Trophoblast cell (in vitro differentiated cells and primary cell): ENCODE data around the gene FUBP3.

ENCODE experiments used
- DNase-seq, 2 donors: peaks; one replicate each; pipeline ENCODE4 v3.0.0-alpha.2; 2016
- H2AFZ ChIP-seq: 2 replicates; pipeline ENCODE4 v1.6.1; 2013; ENCODE audit warnings: low read length, moderate library complexity, mild to moderate bottlenecking; ENCODE audit not compliant: insufficient read depth, poor library complexity
- H2AK5ac ChIP-seq: 2 replicates; pipeline ENCODE4 v1.6.1; 2013; ENCODE audit warnings: mild to moderate bottlenecking, low read length
- H2BK120ac ChIP-seq: 2 replicates; pipeline ENCODE4 v1.6.1; 2013; ENCODE audit warnings: low read length, mild to moderate bottlenecking, moderate library complexity; ENCODE audit not compliant: insufficient read depth, poor library complexity
- H2BK12ac ChIP-seq: 2 replicates; pipeline ENCODE4 v1.6.1; 2013; ENCODE audit warnings: mild to moderate bottlenecking, low read length, moderate library complexity
- H2BK5ac ChIP-seq: 2 replicates; pipeline ENCODE4 v1.6.1; 2013; ENCODE audit warnings: low read length, low read depth, moderate library complexity, mild to moderate bottlenecking; ENCODE audit not compliant: poor library complexity
- H3K14ac ChIP-seq: 2 replicates; pipeline ENCODE4 v1.6.1; 2013; ENCODE audit warnings: mild to moderate bottlenecking, low read length
- H3K18ac ChIP-seq: 2 replicates; pipeline ENCODE4 v1.6.1; 2013; ENCODE audit warnings: mild to moderate bottlenecking, low read length
- H3K23ac ChIP-seq: 2 replicates; pipeline ENCODE4 v1.6.1; 2013; ENCODE audit warnings: low read length
- H3K27ac ChIP-seq: 2 replicates; pipeline ENCODE4 v1.5.1; 2013; ENCODE audit warnings: low read depth, mild to moderate bottlenecking, inconsistent platforms, low read length, moderate library complexity
- H3K27me3 ChIP-seq: 2 replicates; pipeline ENCODE4 v1.6.1; 2013; ENCODE audit warnings: inconsistent platforms, mild to moderate bottlenecking, low read length, moderate library complexity; ENCODE audit not compliant: insufficient read depth
- H3K36me3 ChIP-seq, 2 experiments: 1 replicate in 1 of 2; 2 replicates in 1 of 2; pipeline ENCODE4 v1.6.1; 2013; ENCODE audit warnings: low read length in 2 of 2, mild to moderate bottlenecking in 2 of 2, moderate library complexity in 1 of 2; ENCODE audit not compliant: insufficient read depth in 2 of 2, control insufficient read depth in 1 of 2
- H3K4ac ChIP-seq: 2 replicates; pipeline ENCODE4 v1.6.1; 2013; ENCODE audit warnings: low read depth, mild to moderate bottlenecking, low read length, moderate library complexity
- H3K4me1 ChIP-seq, 2 experiments: 1 replicate in 1 of 2; 2 replicates in 1 of 2; pipeline ENCODE4 v1.6.1; 2013; ENCODE audit warnings: low read length in 2 of 2, mild to moderate bottlenecking in 2 of 2, moderate library complexity in 1 of 2; ENCODE audit not compliant: insufficient read depth in 2 of 2, control insufficient read depth in 1 of 2
- H3K4me2 ChIP-seq: 2 replicates; pipeline ENCODE4 v1.6.1; 2013; ENCODE audit warnings: inconsistent platforms, mild to moderate bottlenecking, low read length, moderate library complexity
- H3K4me3 ChIP-seq: 2 replicates; pipeline ENCODE4 v1.5.1; 2013; ENCODE audit warnings: mild to moderate bottlenecking, low read depth, low read length, inconsistent platforms
- H3K79me1 ChIP-seq: one replicate; pipeline ENCODE4 v1.6.1; 2013; ENCODE audit warnings: low read length
- H3K79me2 ChIP-seq: 2 replicates; pipeline ENCODE4 v1.6.1; 2013; ENCODE audit warnings: low read length, mild to moderate bottlenecking; ENCODE audit not compliant: control insufficient read depth, insufficient read depth, poor library complexity
- H3K9ac ChIP-seq: 2 replicates; pipeline ENCODE4 v1.6.1; 2013; ENCODE audit warnings: mild to moderate bottlenecking, low read length
- H3K9me3 ChIP-seq: 2 replicates; pipeline ENCODE4 v1.6.1; 2013; ENCODE audit warnings: low read depth, mild to moderate bottlenecking, control low read depth, inconsistent platforms, low read length; ENCODE audit not compliant: insufficient read depth
- H4K12ac ChIP-seq: 2 replicates; pipeline ENCODE4 v1.6.1; 2013; ENCODE audit warnings: low read depth, mild to moderate bottlenecking, low read length, moderate library complexity
- H4K8ac ChIP-seq: 2 replicates; pipeline ENCODE4 v1.6.1; 2013; ENCODE audit warnings: low read depth, mild to moderate bottlenecking, low read length, moderate library complexity
- H4K91ac ChIP-seq: one replicate; pipeline ENCODE4 v1.6.1; 2013; ENCODE audit warnings: low read depth, mild to moderate bottlenecking, low read length, moderate library complexity
- WGBS: extraction: QIAGEN DNeasy Blood & Tissue Kit; methylation state at CpG from one replicate; pipeline ENCODE4 v1.1.7; 2013; ENCODE audit warnings: missing lambda C conversion rate; ENCODE audit not compliant: insufficient read length, insufficient coverage; ENCODE audit errors: extremely low coverage; 5-methylcytosine and 5-hydroxymethylcytosine counted together

The FUBP3 gene

DNA sequence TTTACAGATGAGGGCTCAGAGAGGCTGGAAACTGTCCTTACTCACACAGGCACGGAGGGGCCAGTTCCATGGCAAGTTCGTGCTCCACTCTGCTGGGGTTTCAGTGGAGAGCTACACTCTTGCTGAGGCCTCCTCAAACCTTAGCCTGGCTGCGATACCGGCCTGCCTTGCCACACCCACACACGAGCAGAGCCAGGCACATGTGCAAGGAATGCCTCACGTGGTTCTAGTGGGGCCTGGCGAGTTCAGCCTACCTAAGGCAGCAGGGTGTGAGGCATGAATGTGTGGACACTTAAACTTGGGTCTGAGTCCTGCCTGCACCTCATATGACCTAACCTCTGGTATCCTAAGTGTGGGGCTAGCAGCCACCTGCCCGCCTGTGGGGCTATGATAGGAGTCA is 63.5 kb downstream of the FUBP3 start:
- Histone ChIP-seq H3K27me3 (no peaks in the 10 kb centered on the region), H3K18ac (no peak overlapping the region), H3K4me1 (no peaks in the 10 kb centered on the region), H3K27ac (no peak overlapping the region), H3K9me3 (peaks cover 4% of the 10 kb centered on the region), H2BK120ac (no peak overlapping the region), H3K36me3 (peaks cover 6 to 8% of the 10 kb centered on the region in 2 experiments), H3K14ac (no peak overlapping the region), H2AFZ (no peak overlapping the region), H4K8ac (no peak overlapping the region), H3K79me1 (no peaks in the 10 kb centered on the region), H3K4ac (no peak overlapping the region), H3K4me2 (no peak overlapping the region), H2BK5ac (no peak overlapping the region), H4K12ac (no peak overlapping the region), H3K9ac (no peak overlapping the region), H3K23ac (no peak overlapping the region), H4K91ac (no peak overlapping the region), H2BK12ac (no peak overlapping the region), H3K79me2 (no peaks in the 10 kb centered on the region), H2AK5ac (no peak overlapping the region), H3K4me3 (no peak overlapping the region)
- DNase-seq = no peak
- WGBS = no CpG with 5 or more reads among the region's 8 CpGs

- Histone ChIP-seq H3K23ac (no peak overlapping the region), H2BK5ac (no peak overlapping the region), H3K9me3 (peaks cover 5% of the 10 kb centered on the region), H4K91ac (no peak overlapping the region), H3K14ac (no peak overlapping the region), H4K12ac (no peak overlapping the region), H2BK120ac (no peak overlapping the region), H2AK5ac (no peak overlapping the region), H3K79me1 (no peaks in the 10 kb centered on the region), H3K27me3 (no peaks in the 10 kb centered on the region), H3K9ac (no peak overlapping the region), H3K36me3 (no peaks in the 10 kb centered on the region), H3K18ac (no peak overlapping the region), H2AFZ (no peak overlapping the region), H3K4me1 (no peaks in the 10 kb centered on the region), H3K4me2 (no peak overlapping the region), H3K79me2 (no peaks in the 10 kb centered on the region), H3K4me3 (no peak overlapping the region), H2BK12ac (no peak overlapping the region), H3K4ac (no peak overlapping the region), H3K27ac (no peak overlapping the region), H4K8ac (no peak overlapping the region)
- WGBS = no CpG with 5 or more reads among the region's 15 CpGs
- no peak for DNase-seq
Observed at GRCh38 chr9:130651221-130651620, 71.8 kb downstream of the FUBP3 start.

DNA sequence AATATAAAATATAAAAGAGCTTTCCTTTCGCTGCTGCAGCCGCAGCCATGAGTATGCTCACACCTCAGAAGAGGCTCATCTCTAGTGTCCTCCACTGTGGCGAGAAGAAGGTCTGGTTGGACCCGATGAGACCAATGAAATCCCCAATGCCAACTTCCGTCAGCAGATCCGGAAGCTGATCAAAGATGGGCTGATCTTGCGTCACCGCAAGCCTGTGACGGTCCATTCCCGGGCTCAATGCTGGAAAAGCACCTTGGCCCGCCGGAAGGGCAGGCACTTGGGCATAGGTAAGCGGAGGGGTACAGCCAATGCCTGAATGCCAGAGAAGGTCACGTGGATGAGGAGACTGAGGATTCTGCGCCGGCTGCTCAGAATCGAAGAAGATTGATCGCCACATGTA is 72.4 kb downstream of the FUBP3 start:
- no peaks in the 10 kb centered on the region for H3K36me3 ChIP-seq
- no peak overlapping the region for H4K12ac ChIP-seq
- H4K8ac ChIP-seq = no peak overlapping the region
- H2BK12ac ChIP-seq = no peak overlapping the region
- DNase-seq = no peak
- no peak overlapping the region for H2BK120ac ChIP-seq
- H3K4ac ChIP-seq = no peak overlapping the region
- no peak overlapping the region for H3K27ac ChIP-seq
- H3K4me3 ChIP-seq = no peak overlapping the region
- H3K4me1 ChIP-seq = no peaks in the 10 kb centered on the region
- H2BK5ac ChIP-seq = no peak overlapping the region
- no peak overlapping the region for H3K18ac ChIP-seq
- H3K14ac ChIP-seq = no peak overlapping the region
- peaks cover 7% of the 10 kb centered on the region for H3K9me3 ChIP-seq
- H3K27me3 ChIP-seq = peaks cover 3% of the 10 kb centered on the region
- no peak overlapping the region for H3K4me2 ChIP-seq
- no peaks in the 10 kb centered on the region for H3K79me1 ChIP-seq
- H3K79me2 ChIP-seq = no peaks in the 10 kb centered on the region
- no peak overlapping the region for H2AK5ac ChIP-seq
- H2AFZ ChIP-seq = no peak overlapping the region
- no CpG with 5 or more reads among the region's 18 CpGs for WGBS
- no peak overlapping the region for H4K91ac ChIP-seq
- H3K23ac ChIP-seq = no peak overlapping the region
- H3K9ac ChIP-seq = no peak overlapping the region

DNA sequence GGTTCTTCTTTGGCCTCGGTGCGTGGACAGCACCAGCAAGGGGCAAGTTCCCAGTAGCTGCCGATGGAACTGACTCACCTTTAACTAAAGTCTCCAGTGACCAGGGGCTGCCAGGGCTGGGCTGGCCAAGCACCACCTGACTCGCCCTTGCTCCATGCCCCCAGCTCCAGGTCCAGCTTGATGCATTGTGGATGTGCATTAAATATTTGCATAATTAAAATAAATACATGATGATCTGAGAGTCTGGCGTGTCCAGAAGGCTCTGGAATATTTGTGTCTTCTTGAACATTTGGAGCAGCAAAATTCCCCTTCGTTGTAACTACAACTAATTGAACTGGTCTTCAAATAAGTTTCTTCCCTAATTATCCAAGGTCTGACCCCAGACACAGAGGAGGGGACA is 75.5 kb downstream of the FUBP3 start:
- Histone ChIP-seq H2AK5ac (no peak overlapping the region), H4K91ac (no peak overlapping the region), H4K8ac (no peak overlapping the region), H3K9ac (no peak overlapping the region), H3K14ac (no peak overlapping the region), H3K4me1 (no peaks in the 10 kb centered on the region), H3K9me3 (peaks cover 16% of the 10 kb centered on the region), H3K79me1 (no peaks in the 10 kb centered on the region), H3K27ac (no peak overlapping the region), H3K18ac (no peak overlapping the region), H2BK12ac (no peak overlapping the region), H3K36me3 (no peaks in the 10 kb centered on the region), H2BK5ac (no peak overlapping the region), H4K12ac (no peak overlapping the region), H3K23ac (no peak overlapping the region), H3K27me3 (peaks cover 23% of the 10 kb centered on the region), H3K4ac (no peak overlapping the region), H3K4me2 (no peak overlapping the region), H2AFZ (no peak overlapping the region), H3K4me3 (no peak overlapping the region), H2BK120ac (no peak overlapping the region), H3K79me2 (no peaks in the 10 kb centered on the region)
- WGBS = no CpG with 5 or more reads among the region's 6 CpGs
- DNase-seq = no peak
